RWPE1 (cell line): ENCODE results near the gene AVPR2.

Experiments used
- CTCF ChIA-PET: fragments of 350-600 bp; sonication (Branson Sonifier 250); formaldehyde crosslinking; extraction: SDS; loops from one replicate; lab custom pipeline; 2021; lab: Yijun Ruan, JAX
- POLR2A ChIA-PET: fragments of 400-600 bp; formaldehyde crosslinking; extraction: SDS; loops from one replicate; lab custom pipeline; 2020; ENCODE audit warnings: antibody characterized with exemption; ENCODE audit not compliant: low non-redundant PET; lab: Yijun Ruan, JAX
- DNase-seq: peaks from one replicate; pipeline ENCODE4 v3.0.0; 2012; ENCODE audit warnings: low spot score
- H3K27ac ChIP-seq: fragments of 450-650 bp; 2 replicates; pipeline ENCODE4 v1.5.1; 2017
- CTCF ChIP-seq: fragments of 450-650 bp; conservative IDR thresholded peaks from 2 replicates; pipeline ENCODE4 v1.5.1; 2017; ENCODE audit warnings: low read depth, mild to moderate bottlenecking

AVPR2 gene

DNA sequence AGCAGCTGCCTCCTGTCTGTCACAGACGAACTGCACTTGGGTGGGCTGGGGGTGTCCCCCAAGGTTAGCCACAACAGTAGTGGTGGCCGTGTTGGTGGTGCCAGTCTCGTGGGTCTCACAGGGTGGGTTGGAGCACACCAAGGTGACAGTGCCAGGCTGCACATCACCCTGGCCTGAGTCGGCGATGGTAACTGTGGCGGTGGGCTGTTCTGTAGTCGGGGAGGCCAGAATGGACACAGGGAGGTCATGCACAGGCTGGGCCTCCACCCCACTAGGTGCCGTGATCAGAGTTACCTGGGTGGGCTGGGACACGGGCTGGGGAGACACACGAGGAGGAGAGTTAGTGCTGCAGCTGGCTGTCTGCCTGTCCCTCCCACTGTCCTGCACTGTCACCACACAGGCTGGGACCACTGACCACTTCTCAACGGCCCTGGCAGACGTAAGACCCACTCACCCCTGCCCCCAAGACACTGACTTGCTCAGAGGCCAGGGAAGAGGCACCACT, 50.8 kb downstream of the AVPR2 start:
- ChIA-PET CTCF (no interaction called here), POLR2A (no interaction called here)
- no peak overlapping the region for H3K27ac ChIP-seq
- no peak for TF ChIP-seq CTCF
- no peak for DNase-seq

DNA sequence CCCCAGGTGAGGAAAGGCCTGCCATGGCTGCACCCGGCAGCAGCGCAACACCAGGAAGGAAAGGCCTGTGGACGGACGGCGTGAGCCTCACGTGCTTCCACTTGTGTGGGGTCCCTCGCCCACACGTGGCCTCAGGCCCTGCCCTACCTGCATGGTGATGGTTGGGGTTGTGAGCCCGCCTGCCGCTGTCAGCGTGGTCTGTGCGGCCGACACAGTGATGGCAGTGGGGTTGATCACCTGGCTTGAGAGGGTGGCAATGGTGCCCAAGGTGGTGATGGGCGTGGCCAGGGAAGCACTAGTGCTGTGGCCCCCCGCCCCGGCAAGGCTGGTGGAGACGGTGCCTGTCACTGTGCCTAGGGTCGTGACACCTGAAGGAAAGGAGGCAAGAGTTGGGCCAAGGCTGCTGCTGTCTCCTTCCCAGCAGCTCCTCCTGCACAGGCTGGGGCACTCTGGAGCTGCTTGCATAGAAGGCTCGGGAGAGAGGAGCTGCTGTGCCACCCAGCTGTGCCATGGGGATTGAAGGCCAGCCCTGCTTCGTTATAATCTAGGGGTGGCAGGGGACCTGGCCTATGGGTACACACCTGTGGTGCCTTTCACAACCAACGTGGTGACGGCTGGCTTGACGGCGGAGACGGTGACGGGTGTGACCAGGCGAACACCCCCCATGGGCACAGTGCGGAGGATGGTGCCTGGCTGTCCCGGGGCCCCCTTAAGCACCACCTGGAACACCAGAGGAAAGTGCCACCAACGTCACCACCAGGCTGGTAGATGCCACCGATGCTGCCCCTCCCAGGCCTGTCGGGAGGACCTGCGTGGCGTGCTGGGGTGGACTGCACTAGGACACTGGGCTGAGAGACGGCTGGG, 51.8 kb downstream of the AVPR2 start:
- no peak for TF ChIP-seq CTCF
- POLR2A ChIA-PET = no interaction called here
- CTCF ChIA-PET = no interaction called here

More for the DNA sequence above, 51.8 kb downstream of the AVPR2 start:
- H3K27ac ChIP-seq = no peak overlapping the region
- no peak for DNase-seq
